Activated CD8-positive, alpha-beta T cell treated with anti-CD3 and anti-CD28 coated beads for 36 hours (primary cell): ENCODE results near the gene SYT5. TPM values are rescaled to one million over a fixed set of nuclear protein-coding genes. Genes with fewer than 3 reads are reported as not detected.

ENCODE experiments used
- ATAC-seq: fragments of 200-7000 bp; cut with Tn5 transposase; one replicate; pipeline ENCODE4 v1.10.0; 2021; ENCODE audit warnings: mild to moderate bottlenecking, moderate library complexity
- CTCF ChIA-PET: fragments of 350-600 bp; sonication (Branson Sonifier 250); formaldehyde crosslinking; loops from one replicate; lab custom pipeline; 2021; ENCODE audit warnings: antibody characterized with exemption; lab: Charles Lee
- POLR2A ChIA-PET: fragments of 350-600 bp; sonication (Branson Sonifier 250); formaldehyde crosslinking; loops from one replicate; lab custom pipeline; 2021; ENCODE audit warnings: antibody characterized with exemption; lab: Charles Lee
- DNase-seq: peaks from one replicate; pipeline ENCODE4 v3.0.0-alpha.2; 2020
- H3K27ac Mint-ChIP-seq: one replicate; pipeline ENCODE4 v1.8.0; 2021; ENCODE audit warnings: mild to moderate bottlenecking, mixed read lengths
- H3K27me3 Mint-ChIP-seq: one replicate; pipeline ENCODE4 v1.8.0; 2021; ENCODE audit warnings: mixed read lengths
- H3K36me3 Mint-ChIP-seq: one replicate; pipeline ENCODE4 v1.8.0; 2021; ENCODE audit warnings: low read depth, mixed read lengths
- H3K4me1 Mint-ChIP-seq: one replicate; pipeline ENCODE4 v1.8.0; 2021; ENCODE audit warnings: low read depth, mixed read lengths
- H3K4me3 Mint-ChIP-seq: one replicate; pipeline ENCODE4 v1.8.0; 2021; ENCODE audit warnings: mild to moderate bottlenecking, moderate library complexity, mixed read lengths
- H3K9me3 Mint-ChIP-seq: one replicate; pipeline ENCODE4 v1.8.0; 2021; ENCODE audit warnings: mixed read lengths
- intact Hi-C: fragments of 100-400 bp; cut with micrococcal nuclease; formaldehyde crosslinking; loops from one replicate; pipeline ENCODE4 v1.10.0; 2022
- total RNA-seq, 2 experiments: library from RNA; stranded (reverse); gene quantifications; one replicate each; pipeline ENCODE4 v1.2.3, GENCODE V29; 2021
- TF ChIP-seq, protein P1 (sequence below): fragments of 200-600 bp; IDR thresholded peaks from one replicate; pipeline ENCODE4 v1.8.0; 2022; ENCODE audit warnings: antibody characterized with exemption, mild to moderate bottlenecking

The SYT5 gene
- total RNA-seq, 2 experiments from 2014 or later, result not detected

GRCh38 chr19:55224038-55224665 is 44.1 kb upstream of the SYT5 start:
- H3K27ac Mint-ChIP-seq, result no peak overlapping the region
- no peak for DNase-seq
- POLR2A ChIA-PET, result interaction anchor here (0.7 kb wide), 1 partner anchor 36 kb away, joined by 3 read pairs; no protein-coding TSS in a partner anchor
- CTCF ChIA-PET, result no interaction called here
- H3K36me3 Mint-ChIP-seq, result peaks cover 26% of the 10 kb centered on the region
- no peak overlapping the region for H3K4me3 Mint-ChIP-seq
- H3K27me3 Mint-ChIP-seq, result no peaks in the 10 kb centered on the region
- peaks cover 10% of the 10 kb centered on the region for H3K9me3 Mint-ChIP-seq
- TF ChIP-seq, protein P1, sequence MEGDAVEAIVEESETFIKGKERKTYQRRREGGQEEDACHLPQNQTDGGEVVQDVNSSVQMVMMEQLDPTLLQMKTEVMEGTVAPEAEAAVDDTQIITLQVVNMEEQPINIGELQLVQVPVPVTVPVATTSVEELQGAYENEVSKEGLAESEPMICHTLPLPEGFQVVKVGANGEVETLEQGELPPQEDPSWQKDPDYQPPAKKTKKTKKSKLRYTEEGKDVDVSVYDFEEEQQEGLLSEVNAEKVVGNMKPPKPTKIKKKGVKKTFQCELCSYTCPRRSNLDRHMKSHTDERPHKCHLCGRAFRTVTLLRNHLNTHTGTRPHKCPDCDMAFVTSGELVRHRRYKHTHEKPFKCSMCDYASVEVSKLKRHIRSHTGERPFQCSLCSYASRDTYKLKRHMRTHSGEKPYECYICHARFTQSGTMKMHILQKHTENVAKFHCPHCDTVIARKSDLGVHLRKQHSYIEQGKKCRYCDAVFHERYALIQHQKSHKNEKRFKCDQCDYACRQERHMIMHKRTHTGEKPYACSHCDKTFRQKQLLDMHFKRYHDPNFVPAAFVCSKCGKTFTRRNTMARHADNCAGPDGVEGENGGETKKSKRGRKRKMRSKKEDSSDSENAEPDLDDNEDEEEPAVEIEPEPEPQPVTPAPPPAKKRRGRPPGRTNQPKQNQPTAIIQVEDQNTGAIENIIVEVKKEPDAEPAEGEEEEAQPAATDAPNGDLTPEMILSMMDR, result no peak
- peaks cover 2% of the 10 kb centered on the region for H3K4me1 Mint-ChIP-seq
- ATAC-seq, result no peak
- intact Hi-C loops, result no loop called here

DNA sequence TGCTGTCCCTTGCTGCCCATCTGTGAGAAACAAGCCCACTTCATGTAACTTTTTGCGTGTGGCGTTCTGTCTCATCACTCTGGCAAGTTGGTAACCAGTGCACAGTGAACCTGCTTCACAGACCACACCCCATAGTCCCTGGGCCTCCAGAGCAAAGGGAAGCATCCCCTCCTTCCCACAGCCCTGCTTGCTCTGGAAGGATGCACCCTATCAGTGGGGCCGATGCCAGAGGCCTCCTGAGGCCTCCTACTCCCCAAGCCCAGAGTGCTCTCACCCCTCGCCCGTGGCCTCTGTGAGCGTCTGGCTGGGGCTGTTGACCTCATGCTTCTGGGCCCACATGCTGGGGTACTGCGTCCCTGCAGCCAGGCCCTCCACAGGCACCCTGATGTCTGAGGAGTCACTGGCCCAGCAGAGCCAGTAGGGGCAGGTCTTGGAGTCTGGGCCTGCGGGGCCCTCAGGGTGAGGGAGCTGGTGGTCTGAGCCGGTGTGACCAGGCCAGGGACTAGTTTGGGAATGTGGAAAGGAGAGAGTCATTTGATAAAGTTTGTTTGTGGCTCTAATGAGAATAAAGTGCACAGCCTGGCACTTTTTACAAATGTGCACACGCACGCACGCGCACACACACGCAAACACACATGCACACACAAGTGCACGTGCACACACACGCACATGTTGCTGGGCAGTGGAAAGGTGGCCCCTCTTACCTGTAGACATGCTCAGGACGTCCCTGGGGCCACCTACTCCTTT is 43.4 kb upstream of the SYT5 start:
- peaks cover 10% of the 10 kb centered on the region for H3K9me3 Mint-ChIP-seq
- no peaks in the 10 kb centered on the region for H3K27me3 Mint-ChIP-seq
- intact Hi-C loops, result no loop called here
- H3K36me3 Mint-ChIP-seq, result peaks cover 25% of the 10 kb centered on the region
- DNase-seq (no peak), ATAC-seq (no peak)
- ChIA-PET POLR2A (interaction anchor here (0.7 kb wide), 1 partner anchor 36 kb away, joined by 3 read pairs; no protein-coding TSS in a partner anchor), CTCF (no interaction called here)
- peaks cover 2% of the 10 kb centered on the region for H3K4me1 Mint-ChIP-seq
- no peak overlapping the region for H3K4me3 Mint-ChIP-seq
- TF ChIP-seq, protein P1, result no peak
- H3K27ac Mint-ChIP-seq, result no peak overlapping the region

DNA sequence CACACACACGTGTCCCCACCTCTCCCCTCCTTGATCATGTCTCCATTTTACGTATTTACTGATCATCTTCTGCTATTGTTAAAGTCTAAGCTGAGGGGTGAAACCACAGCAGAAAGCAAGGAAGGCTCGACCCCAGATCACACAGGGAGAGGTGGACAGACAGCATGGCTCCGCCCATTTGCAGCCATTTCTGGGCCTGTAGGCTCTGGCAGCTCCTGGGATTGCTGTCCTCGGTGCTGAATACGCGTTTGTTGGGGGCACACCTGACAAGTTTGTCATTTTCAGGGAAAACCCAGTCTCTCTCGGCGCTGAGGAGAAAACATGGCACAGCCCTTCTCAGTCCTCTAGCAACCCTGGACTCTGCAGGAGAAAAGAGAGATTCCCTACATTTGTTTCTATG is 40.4 kb upstream of the SYT5 start:
- Mint-ChIP-seq H3K9me3 (peaks cover 10% of the 10 kb centered on the region), H3K27ac (no peak overlapping the region), H3K4me3 (no peak overlapping the region), H3K4me1 (peaks cover 16% of the 10 kb centered on the region), H3K36me3 (peaks cover 17% of the 10 kb centered on the region), H3K27me3 (peaks cover 6% of the 10 kb centered on the region)
- intact Hi-C loops, result no loop called here
- POLR2A ChIA-PET, result interaction anchor here (0.9 to 1.3 kb wide), 3 partner anchors 8 to 28 kb away, joined by 3 to 4 read pairs (median 3); partner anchors contain the start of gene TMEM86B
- ATAC-seq (no peak), DNase-seq (no peak)
- TF ChIP-seq, protein P1, result no peak
- CTCF ChIA-PET, result no interaction called here

DNA sequence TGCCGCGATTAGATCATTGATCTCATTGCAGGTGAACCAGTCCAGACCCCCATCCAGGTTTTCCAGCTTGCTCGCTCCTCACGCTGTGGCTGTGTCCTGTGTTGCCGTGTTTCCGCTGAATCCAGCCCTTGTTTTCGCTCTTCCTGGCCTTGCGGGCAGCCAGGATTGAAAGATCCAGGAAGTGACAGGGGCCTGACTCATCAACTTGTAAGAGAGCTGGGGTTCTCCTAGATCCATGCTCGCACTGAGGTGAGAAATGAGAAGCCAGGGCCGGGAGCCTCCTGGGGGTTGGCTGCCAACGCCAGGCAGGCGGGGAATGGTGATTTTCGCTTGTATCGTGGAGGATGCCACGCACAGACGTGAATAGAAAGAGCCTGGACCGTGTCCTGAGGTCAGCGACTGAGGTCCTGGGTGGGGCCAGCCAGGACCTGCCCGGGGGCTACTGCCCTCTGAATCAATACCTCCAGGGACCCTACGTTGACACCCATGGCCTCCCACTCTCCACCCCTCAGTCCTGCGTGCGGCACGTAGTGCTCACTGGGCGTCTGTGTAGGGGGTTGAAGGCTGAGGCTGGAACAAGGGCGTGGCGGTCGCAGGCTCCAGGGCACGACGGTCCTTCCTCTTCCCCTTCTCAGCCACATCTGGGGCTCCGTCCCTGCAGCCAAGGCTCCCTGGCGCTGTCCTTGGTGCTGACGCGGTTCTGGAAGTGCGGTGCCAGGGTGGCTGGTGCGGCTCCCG is 36.5 kb upstream of the SYT5 start:
- intact Hi-C loops, result no loop called here
- H3K27ac Mint-ChIP-seq, result no peak overlapping the region
- ATAC-seq (peak; percentile 84), DNase-seq (peak; percentile 76)
- H3K4me1 Mint-ChIP-seq, result peaks cover 16% of the 10 kb centered on the region
- H3K36me3 Mint-ChIP-seq, result peaks cover 16% of the 10 kb centered on the region
- TF ChIP-seq, protein P1, result no peak
- H3K4me3 Mint-ChIP-seq, result peak overlapping the region; percentile 16
- H3K9me3 Mint-ChIP-seq, result peaks cover 18% of the 10 kb centered on the region
- peaks cover 17% of the 10 kb centered on the region for H3K27me3 Mint-ChIP-seq
- POLR2A ChIA-PET, result interaction anchor here (1.1 to 1.3 kb wide), 3 partner anchors 18 to 168 kb away, joined by 3 to 4 read pairs (median 3); partner anchors contain the start of gene TMEM238
- CTCF ChIA-PET, result interaction anchor here (0.6 kb wide), 1 partner anchor 13 kb away, joined by 3 read pairs; no protein-coding TSS in a partner anchor
